HG03060 (cell line): ENCODE measurements around the gene PSMG1.
"Not testable (repeated sequence)": the region's sequence is repeated elsewhere in the genome, so short reads cannot be mapped to it uniquely, and the experiment has no call there.

ENCODE experiments used
- ATAC-seq: cut with Tn5 transposase; IDR thresholded peaks from one replicate; pipeline ENCODE4 v1.9.1; 2021; ENCODE audit warnings: low read depth, moderate number of reproducible peaks; ENCODE audit not compliant: unreplicated experiment

Gene PSMG1, protein sequence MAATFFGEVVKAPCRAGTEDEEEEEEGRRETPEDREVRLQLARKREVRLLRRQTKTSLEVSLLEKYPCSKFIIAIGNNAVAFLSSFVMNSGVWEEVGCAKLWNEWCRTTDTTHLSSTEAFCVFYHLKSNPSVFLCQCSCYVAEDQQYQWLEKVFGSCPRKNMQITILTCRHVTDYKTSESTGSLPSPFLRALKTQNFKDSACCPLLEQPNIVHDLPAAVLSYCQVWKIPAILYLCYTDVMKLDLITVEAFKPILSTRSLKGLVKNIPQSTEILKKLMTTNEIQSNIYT

DNA sequence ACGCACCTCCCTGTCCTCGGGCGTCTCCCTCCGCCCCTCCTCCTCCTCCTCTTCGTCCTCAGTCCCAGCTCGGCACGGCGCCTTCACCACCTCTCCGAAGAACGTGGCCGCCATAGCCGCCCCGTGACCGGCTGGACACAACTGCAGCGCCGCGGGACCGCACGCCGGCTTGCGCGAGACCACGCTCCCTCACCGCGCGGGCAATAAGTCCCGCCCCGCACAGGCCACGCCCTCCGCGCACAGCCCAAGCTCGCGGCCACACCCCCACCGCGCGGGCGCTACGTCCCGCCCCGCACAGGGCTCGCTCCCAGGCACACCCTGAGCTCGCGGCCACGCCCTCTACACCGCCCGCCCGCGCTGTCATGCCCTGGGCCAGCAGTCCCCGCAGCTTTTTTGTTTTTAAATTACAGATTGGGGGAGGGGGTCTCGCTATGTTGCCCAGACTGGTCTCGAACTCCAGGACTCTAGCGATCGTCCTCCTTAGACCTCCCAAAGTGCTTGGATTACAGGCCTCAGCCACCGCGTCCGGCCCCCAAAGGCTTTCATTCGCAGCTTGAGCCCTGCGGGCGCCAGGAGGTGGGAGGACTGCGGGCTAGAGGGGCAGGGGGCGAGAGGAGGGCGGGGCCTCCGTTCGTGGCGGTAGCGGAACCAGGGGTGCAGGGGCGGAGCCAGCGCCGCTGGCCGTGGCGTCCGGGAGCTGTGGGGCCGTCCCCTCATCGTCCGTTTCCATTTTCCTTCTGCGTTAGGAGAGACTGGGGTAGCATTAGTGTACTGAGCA is at the start of gene PSMG1:
Gene PSMG1, minus strand, starts transcription at position 180 of the 778 bp plus-strand sequence. Its CDS starts 66 bp downstream, at position 114.
- ATAC-seq, result peak; percentile 65

DNA sequence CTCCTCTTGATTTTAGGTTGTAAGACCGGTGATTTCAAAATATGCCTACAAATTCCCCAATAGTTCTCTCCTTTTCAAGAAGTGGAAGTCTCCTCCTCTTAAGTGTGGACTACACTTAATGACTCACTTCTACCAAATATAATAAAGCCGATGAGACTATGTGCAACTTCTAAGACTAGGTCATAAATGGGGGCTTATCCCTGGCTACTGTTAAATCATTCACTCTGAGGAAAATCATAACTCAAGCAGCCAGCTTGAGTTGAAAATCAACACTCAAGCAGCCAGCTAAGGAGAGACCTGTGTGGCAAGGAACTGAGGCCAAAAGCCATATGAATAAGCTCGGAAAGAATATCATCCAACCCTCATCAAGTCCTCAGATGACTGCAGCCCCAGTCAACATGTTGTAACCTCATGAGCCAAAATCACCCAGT is 49.6 kb upstream of the PSMG1 start:
- ATAC-seq, result no peak

DNA sequence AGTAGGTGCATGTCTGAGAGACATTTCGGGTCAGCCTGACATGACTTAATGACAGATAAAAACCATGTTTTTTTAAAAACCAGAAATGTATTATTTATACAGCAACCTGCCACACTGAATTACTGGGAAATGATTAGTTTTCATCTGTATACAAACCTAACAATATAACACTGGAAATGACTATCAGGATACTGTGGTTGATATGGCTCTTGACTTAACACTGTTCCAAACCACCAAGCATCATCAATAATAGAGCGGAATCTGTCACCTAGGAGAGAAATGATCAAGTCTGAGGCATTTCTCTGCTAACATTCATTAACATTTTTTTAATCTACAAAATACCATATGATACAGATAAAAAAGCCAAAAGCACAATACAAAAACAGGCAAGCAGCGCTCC is 41.7 kb upstream of the PSMG1 start:
- ATAC-seq, result no peak

DNA sequence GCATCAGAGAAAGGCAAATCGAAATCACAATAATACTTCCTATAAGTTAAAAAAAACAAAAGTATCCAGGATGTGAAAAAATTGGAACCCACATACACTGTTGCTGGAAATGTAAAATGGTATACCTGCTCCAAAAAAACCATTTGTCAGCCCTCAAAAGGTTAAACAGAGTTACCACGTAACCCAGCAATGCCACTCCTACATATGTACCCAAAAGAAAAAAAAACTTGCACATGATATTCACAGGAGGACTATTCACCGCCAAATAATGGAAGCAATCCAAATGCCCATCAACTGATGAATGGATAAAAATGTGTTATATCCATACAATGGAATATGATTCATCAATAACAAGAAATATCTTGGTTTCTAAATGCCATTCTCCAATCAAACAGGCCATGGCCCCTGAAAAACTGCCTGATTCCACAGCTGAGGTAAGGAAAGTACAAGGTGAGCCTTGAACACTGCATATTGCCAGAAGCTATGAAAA is 38.8 kb upstream of the PSMG1 start:
- no peak for ATAC-seq

DNA sequence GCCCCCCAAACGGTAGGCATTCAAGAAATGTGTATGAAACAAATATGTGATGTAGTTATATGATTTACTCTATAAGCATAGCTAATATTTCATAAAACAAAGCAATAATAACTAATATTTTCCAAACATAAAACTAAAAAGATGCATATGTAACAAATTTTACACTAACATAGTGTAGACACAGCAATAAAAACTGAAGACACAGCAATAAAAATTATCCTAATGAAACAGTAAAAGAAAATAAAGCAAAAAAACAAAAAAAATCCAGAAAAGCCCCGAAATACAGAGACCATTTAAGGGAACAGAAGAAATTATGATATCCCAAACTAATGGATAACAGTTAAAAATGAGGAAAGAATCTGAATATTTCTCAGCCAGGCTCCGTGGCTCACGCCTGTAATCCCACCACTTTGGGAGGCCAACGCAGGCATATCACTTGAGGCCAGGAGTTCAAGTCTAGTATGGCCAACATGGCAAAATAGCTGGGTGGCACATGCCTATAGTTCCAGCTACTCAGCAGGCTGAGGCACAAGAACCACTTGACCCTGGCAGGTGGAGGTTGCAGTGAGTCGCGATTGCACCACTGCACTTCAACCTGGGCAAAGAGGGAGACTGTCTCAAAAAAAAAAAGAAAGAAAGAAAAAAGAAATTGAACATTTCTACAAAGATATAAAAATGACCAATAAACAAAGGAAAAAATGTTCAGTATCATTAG is 38.2 kb upstream of the PSMG1 start:
- ATAC-seq, result no peak

DNA sequence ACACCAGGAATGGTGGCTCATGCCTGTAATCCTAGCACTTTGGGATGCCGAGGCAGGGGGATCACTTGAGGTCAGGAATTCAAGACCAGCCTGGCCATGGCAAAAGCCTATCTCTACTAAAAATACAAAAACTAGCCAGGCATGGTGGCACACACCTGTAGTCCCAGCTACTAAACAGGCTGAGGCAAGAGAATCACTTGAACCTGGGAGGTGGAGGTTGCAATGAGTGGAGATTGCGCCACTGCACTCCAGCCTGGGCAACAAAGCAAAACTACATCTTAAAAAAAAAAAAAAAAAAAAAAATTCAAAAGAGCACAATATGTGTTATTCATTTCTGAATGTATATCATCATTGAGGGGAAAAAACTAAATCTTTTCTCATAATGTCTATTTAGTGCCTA is 37.6 kb upstream of the PSMG1 start:
- not testable (repeated sequence) for ATAC-seq

DNA sequence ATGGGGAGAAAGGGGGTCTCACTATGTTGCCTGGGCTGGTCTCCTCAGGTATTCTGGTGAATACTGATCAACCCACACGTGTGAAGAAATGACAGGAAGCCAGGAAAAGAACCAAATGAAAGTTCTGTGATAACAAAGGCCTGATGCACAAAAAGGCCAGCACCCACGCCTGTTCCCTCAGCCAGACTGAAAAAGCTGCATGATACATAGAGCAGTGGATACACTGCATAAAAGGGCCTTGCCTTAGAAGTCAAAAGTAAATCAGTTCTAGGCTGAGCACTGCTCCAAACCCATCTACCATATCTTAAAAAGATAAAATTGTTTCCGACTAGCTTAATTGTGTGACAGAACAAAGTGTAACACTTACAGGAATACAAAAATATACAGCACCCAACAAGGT is 36.9 kb upstream of the PSMG1 start:
- ATAC-seq, result no peak

DNA sequence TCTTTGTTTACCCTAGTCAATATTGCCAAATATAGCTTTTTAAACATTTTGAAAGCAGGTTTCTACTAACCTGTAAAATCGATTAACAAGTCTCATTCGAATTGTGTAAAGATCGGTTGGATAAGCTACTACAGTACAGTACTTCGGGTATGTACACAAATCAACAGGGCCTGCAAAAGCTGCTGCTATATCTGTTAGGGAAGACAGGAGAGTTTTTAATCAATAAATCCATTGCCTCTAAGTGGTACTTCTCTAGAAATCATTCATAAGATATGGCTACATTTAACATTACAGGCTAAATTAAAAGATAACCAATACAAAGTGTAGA is 34.8 kb upstream of the PSMG1 start:
- ATAC-seq, result no peak

DNA sequence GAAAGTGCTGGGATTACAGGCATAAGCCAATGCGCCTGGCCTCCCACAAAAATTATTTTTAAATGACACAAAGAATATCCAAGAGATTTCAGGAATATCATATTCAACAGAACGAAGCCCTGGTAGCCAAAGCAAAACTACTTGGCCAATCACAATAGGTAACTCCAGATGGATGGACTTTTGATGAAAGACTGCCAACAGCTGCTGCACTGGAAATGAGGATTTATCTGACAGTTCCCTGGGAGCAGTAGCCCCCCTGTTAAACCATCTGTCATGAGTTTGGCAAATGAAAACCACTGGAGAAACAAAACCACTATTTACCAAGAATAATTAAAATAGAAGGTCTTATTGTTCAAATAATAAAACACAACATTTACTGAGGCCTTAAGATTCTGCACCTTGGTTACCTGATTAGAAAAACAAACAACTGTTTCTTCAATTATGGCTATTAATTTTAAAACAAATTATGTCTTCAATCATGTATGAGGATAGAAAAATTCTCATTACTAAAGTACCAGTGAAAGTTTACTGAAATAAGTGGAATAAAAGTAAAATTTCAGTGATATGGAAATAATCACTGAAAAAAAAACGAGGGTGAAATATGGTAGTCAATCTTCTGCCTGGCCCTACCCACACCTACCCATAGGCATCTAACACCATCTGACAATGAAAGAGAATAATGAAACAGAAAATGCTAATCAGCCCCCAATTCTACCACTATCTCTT is 34.3 kb upstream of the PSMG1 start:
- no peak for ATAC-seq

DNA sequence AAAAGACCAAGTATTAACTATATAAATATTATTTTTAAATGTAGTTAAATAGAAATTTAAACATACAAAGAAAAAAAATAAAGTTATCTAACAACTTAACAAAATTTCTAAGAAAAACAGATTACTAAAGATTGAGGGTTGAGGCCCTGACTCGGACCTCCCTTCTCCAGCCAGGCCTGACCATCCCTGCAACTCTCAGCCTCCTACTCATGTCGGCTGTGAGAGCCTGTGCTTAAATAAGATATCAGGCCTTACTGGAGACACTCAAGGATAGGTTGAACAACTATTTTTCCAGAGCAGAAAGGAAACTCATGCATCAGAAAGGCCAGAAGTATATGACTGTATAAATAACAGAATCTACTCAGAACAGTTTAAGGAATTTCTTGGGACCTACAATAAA is 33.0 kb upstream of the PSMG1 start:
- no peak for ATAC-seq

DNA sequence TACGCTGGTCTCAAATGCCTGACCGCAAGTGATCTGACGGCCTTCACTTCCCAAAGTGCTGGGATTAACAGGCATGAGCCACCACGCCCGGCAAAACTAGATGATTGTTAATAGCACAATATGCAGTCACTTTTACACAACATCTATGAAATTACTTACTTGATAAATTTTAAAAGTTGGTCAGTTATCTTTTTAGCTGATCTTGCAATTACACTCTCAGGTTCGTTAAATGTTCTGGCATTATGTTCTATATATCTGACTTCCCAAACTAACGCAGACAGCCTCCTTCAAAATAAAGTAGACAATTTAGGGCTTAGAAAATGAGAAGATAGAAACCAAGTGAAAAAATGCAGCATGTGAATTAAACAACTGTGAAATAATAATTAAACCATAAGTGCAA is 31.8 kb upstream of the PSMG1 start:
- ATAC-seq, result no peak

DNA sequence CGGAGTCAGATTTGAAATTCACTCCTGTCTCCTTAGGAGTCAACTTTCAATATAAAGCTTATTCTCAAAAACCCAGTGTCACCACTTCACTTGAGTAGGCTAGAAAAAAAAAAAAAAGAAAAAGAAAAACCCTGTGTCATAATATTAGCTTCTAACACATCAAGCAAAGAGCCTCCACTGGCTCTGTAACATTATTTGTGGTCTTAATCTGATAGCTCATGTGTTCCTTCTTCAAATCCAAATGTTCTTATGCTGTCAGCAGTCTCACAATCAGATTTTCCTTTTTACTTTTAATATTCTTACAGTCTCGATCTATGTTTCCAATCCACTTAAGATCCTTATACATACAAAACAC is 26.1 kb upstream of the PSMG1 start:
- ATAC-seq, result no peak

DNA sequence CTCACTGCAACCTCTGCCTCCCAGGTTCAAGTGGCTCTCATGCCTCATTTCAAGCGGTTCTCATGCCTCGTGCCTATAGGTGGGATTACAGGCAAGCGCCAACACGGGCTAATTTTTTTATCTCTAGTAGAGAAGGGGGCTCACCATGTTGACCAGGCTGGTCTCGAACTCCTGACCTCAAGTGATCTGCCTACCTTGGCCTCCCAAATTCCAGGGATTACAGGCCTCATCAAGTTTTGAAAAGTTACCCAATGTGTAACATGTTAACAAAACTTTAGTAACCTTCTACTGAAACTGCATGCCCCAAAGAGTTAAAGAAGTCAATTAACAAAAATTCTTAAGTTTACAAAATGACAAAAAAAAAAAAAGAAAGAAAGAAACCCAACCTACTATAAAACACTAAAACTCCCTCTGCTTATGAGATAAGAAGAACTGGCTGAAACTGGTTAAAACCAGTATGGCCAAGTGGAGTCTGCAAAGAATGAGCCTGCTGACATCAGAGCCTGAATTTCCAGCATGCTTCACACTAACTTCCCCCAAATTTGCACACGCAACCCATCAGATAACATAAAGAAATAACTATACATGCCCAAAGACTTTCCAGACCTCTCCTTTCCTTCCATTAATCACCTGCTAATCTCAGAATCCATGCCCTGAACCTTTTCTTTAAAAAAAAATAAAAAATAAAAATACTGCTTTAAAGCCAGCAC is 25.5 kb upstream of the PSMG1 start:
- no peak for ATAC-seq

DNA sequence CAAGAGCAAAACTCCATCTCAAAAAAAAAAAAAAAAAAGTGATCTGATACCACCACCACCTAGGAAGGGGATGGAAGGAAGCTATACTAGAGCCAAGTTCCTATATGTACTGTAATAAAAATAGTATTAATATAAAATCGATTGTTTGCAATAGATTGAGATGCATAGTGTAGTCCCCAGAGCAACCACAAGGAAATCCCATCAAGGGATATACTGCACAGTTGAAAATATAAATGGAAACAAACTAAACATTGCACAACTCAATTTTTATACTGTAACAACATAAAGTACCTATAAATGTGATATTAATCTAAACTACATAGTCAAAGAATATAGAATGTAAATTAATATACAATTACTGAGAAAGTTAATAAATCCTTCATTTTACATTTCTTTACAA is 20.9 kb upstream of the PSMG1 start:
- ATAC-seq, result no peak

DNA sequence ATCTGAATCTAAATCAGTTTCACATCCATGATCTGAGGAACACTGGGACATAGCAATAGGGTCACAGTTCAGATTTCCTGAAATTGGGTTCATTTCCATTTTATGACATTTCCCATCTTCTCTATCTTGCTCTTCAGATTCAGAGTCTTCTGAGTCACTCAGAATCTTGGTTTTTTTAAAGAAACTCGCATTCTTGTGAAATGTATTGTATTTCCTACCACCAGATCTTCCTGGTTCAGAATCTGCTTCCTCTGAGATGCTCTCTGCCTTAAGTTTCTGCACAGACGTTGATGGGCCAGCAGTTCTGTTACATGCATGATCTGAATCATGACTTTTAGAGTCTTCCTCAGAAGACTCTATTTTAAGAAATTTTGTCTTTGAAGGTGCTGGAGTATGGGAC is 15.5 kb upstream of the PSMG1 start:
- no peak for ATAC-seq

DNA sequence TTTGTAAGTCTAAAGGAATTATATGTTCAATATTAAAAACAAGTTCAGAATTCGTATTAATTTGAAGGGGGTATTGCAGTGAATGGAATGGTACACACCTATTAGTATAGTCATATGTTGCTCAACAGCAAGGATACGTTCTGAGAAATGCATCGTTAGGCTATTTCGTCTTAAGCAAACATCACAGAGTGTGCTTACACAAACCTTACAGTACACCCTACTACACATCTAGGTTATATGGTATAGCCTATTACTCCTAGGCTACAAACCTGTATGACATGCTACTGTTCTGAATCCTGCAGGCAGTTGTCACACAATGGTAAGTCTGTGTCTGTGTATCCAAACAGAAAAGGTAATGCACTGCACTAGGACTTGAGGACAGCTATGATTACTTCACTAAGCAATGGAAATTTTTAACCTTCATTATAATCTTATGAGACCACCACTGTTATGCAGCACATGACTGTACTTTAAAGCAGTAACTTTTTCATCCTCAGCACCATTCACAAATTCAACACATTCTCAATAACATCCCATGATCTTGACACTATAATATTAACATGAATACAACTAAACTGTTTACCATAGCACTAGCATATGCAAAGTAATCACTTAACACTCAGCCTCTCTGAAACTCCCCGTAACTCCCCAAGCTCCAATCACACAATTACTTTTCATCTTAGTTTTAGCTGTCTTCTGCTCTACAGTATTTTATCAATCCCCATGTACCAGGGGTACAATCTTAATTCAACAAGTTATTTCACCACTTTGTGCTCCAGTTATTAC is 14.4 kb upstream of the PSMG1 start:
- ATAC-seq, result no peak

DNA sequence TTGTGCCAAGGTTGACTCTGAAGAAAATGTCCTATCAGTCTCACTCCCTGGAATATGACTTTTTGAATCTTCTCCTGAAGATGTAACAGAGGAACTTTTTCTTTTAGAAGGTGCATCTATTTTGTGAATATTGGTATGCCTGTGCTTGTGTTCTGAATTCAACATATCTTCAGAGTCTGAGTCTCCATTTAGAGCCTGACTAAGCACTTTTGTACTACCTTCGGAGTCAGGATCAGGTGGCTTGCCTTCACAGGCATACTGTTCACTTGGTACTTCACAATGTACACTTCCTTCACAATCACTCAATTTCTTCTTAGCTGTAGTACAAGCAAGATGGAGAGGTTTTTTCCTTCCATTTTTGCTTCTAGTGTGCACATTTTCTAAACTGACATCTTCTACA is 13.6 kb upstream of the PSMG1 start:
- no peak for ATAC-seq

DNA sequence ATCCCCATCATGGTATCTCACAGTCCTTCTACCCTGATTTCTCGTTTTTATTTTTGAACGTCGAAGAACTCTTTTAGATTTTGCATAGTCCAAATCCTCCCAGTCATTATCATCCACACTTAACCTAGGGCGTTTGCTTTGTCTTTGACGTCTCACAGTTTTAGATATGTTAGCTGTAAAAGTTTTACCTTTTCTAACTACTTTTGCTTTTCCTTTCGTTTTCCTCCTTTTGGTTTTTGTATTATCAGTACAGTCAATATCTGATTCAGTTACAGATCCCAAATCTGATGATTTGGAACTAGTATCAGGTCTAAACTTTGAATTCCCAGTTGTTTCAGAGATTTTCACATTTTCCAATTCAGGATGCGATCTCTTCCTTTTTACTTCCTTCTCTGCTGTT is 13.1 kb upstream of the PSMG1 start:
- no peak for ATAC-seq

DNA sequence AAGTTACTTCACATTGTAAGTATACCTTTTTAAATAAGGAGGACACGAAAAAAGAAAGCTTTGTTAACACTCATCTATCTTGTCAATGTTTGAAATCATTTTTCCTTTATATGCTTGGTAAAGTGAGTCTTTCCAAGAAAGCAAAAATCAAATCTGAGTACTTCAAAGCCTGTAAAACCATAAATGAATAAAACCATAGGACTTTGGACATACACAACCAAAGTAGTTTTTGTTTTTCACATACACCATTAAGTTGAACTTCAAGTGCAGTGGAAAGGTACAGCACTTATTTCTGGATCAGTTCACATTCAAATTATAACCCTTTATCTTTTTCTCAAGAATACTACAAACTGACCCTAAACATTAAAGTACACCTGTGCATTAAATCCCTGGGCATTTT is 10.1 kb upstream of the PSMG1 start:
- no peak for ATAC-seq
